ENCODE results near the gene TGM2. TPM values are rescaled to one million over a fixed set of nuclear protein-coding genes. Genes with fewer than 3 reads are reported as not detected.

The TGM2 gene
- total RNA-seq, 4 donors from 2014 or later: 3.7 to 6.2 (median 4.6) TPM

- intact Hi-C loops (cut with DNase I; ENCODE audit: low total_unique reads): no loop called here
- 69 to 74% methylated on average over 10 of the region's 10 CpGs for WGBS, 2 donors
- TF ChIP-seq, protein P1, sequence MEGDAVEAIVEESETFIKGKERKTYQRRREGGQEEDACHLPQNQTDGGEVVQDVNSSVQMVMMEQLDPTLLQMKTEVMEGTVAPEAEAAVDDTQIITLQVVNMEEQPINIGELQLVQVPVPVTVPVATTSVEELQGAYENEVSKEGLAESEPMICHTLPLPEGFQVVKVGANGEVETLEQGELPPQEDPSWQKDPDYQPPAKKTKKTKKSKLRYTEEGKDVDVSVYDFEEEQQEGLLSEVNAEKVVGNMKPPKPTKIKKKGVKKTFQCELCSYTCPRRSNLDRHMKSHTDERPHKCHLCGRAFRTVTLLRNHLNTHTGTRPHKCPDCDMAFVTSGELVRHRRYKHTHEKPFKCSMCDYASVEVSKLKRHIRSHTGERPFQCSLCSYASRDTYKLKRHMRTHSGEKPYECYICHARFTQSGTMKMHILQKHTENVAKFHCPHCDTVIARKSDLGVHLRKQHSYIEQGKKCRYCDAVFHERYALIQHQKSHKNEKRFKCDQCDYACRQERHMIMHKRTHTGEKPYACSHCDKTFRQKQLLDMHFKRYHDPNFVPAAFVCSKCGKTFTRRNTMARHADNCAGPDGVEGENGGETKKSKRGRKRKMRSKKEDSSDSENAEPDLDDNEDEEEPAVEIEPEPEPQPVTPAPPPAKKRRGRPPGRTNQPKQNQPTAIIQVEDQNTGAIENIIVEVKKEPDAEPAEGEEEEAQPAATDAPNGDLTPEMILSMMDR (IDR thresholded peaks at IDR 0.05): no peak
- TF ChIP-seq POLR2A (IDR thresholded peaks at IDR 0.05): no peak
- no peak for DNase-seq (ENCODE audit: low spot score in 2 of 2)
- no peak overlapping the region for H3K4me3 ChIP-seq (ENCODE audit: low read depth, poor library complexity, severe bottlenecking)
Measured at GRCh38 chr20:38143238-38143645, 21.8 kb downstream of the TGM2 start.

- intact Hi-C loops (cut with DNase I; ENCODE audit: low total_unique reads): no loop called here
- WGBS, 2 donors: 96 to 97% methylated on average over 16 of the region's 16 CpGs
- no peak for DNase-seq (ENCODE audit: low spot score in 2 of 2)
- TF ChIP-seq, protein P1 (IDR thresholded peaks at IDR 0.05): no peak
- TF ChIP-seq POLR2A (IDR thresholded peaks at IDR 0.05): no peak
- H3K4me3 ChIP-seq (ENCODE audit: low read depth, poor library complexity, severe bottlenecking): no peak overlapping the region
Measured at GRCh38 chr20:38141889-38142494, 23.1 kb downstream of the TGM2 start.

DNA sequence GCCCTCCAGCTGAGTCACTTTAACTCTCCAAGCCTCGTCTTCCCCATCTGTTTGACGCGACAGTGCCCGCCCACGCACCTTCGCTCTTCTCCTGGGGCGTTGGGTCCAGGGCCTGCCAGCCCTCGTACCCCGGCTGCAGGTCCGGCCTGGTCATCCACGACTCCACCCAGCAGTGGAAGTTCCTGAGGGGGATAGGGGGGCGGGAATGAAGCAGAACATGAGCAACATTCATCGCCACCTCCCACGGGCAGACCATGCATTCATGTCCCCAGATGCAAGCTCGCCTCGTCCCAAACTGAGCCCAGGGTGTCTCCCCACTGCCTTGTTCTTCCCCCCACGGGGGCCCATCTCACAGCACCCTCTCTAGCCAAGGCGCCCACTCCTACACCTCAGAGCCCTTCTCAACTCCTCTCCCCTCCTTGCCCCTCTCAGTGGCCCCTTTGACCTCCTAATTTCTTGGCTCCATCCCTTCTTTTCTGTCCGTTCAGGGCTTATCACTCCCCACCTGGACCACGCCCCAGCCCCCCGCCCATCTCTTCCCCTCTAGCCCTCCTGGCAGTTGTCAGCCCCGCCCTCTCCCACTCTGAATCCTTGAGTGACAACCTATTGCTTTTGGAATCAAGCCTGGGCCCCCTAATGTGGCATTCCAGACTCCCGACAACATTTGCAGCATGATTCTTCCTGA is 23.7 kb downstream of the TGM2 start:
- intact Hi-C loops (cut with DNase I; ENCODE audit: low total_unique reads): no loop called here
- no peak for DNase-seq (ENCODE audit: low spot score in 2 of 2)

DNA sequence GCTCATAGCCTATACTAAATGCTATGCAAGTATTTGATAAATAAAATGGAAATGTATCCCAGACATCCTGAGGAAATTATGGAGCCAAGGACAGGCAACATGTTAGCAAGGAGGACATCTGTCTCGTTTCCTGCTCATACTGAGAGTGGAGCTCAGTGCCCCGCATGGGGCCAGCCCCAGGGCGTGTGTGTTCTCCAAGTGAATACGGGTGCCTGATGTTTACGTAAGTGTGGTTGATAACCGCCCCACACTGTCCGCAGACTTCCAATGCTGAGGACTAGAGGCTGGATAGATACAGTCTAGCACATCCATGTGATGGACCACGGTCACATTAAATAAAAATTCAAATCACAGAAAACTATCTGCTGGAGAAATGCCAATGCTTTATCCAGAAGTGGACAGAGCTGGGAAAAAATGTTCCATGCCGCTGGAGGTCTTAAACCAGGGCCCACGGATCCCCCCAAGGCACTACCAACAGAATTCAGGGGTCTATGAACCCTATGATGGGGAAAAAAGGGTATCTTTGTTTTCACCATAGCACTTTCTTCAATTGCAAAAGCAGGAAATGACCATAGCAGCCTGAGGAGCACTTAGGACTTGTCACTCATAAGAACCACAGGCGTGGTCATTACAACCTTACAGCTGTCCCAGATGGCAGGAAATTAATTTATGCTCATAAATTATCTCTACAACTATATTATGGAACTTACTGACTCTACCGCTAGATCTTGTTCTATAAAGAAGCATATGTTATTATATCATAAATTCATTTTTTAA is 24.9 kb downstream of the TGM2 start:
- intact Hi-C loops (cut with DNase I; ENCODE audit: low total_unique reads): no loop called here
- H3K4me3 ChIP-seq (ENCODE audit: low read depth, poor library complexity, severe bottlenecking): no peak overlapping the region
- 70 to 75% methylated on average over 12 of the region's 12 CpGs for WGBS, 2 donors
- DNase-seq (ENCODE audit: low spot score in 2 of 2): peak in 1 of 2 donors; percentile 66
- TF ChIP-seq, protein P1 (IDR thresholded peaks at IDR 0.05): no peak
- TF ChIP-seq POLR2A (IDR thresholded peaks at IDR 0.05): no peak

More for the DNA sequence above, 23.7 kb downstream of the TGM2 start:
- no peak for TF ChIP-seq POLR2A (IDR thresholded peaks at IDR 0.05)
- TF ChIP-seq, protein P1 (IDR thresholded peaks at IDR 0.05): no peak
- WGBS, 2 donors: 71 to 84% methylated on average over 23 of the region's 23 CpGs
- no peak overlapping the region for H3K4me3 ChIP-seq (ENCODE audit: low read depth, poor library complexity, severe bottlenecking)

- no peak overlapping the region for H3K4me3 ChIP-seq (ENCODE audit: low read depth, poor library complexity, severe bottlenecking)
- TF ChIP-seq, protein P1 (IDR thresholded peaks at IDR 0.05): no peak
- TF ChIP-seq POLR2A (IDR thresholded peaks at IDR 0.05): no peak
- WGBS, 2 donors: 81% methylated on average over 25 of the region's 25 CpGs
- peak in 1 of 2 donors; percentile 78 for DNase-seq (ENCODE audit: low spot score in 2 of 2)
- intact Hi-C loops (cut with DNase I; ENCODE audit: low total_unique reads): no loop called here
Measured at GRCh38 chr20:38139156-38139912, 25.7 kb downstream of the TGM2 start.
